ENCODE data around the gene MOGAT3. TPM values are rescaled to one million over a fixed set of nuclear protein-coding genes. Genes with fewer than 3 reads are reported as not detected.
A peak's percentile ranks its signal among the peaks of the same experiment; 100 is the strongest.

Gene MOGAT3
- total and polyA plus RNA-seq, 8 donors, result 1.7 to 2.3 TPM; not detected in 6

- no peak for TF ChIP-seq CTCF (IDR thresholded peaks at IDR 0.05)
- no peak for TF ChIP-seq POLR2AphosphoS5 (IDR thresholded peaks at IDR 0.05)
- no peak for TF ChIP-seq EP300 (IDR thresholded peaks at IDR 0.05)
- no peak for TF ChIP-seq POLR2A (IDR thresholded peaks at IDR 0.05)
- peak within 1 kb of the TSS; percentile 42 to 82 (median 63) for H3K27ac ChIP-seq
- H3K27me3 ChIP-seq, result no peaks in the 10 kb centered on the region
- peak within 1 kb of the TSS in 3 of 4 donors; percentile 12 to 22 (median 18) for H3K4me3 ChIP-seq
- peak in 1 of 2 donors; percentile 88 for DNase-seq
- intact Hi-C loops (cut with DNase I; ENCODE audit: low total_unique reads), result no loop called here
- peaks cover 14 to 86% (median 50%) of the 10 kb centered on the region in 4 donors for H3K4me1 ChIP-seq
- 56 to 68% (median 59%) methylated on average over 29 to 31 of the region's 31 CpGs for WGBS, 5 donors
- no peaks in the 10 kb centered on the region for H3K9me3 ChIP-seq
- peaks cover 18 to 56% (median 50%) of the 10 kb centered on the region in 4 donors for H3K36me3 ChIP-seq
These were observed 36.6 kb upstream of the MOGAT3 start, which contains the start of gene CLDN15 for GRCh38 chr7:101237206-101238067. CLDN15 (minus strand) TSS chr7:101237802; CDS start chr7:101237581, 221 bp downstream.

- H3K9me3 ChIP-seq, result no peaks in the 10 kb centered on the region
- H3K36me3 ChIP-seq, result peaks cover 18 to 56% (median 51%) of the 10 kb centered on the region in 4 donors
- no peak for TF ChIP-seq CTCF (IDR thresholded peaks at IDR 0.05)
- TF ChIP-seq POLR2AphosphoS5 (IDR thresholded peaks at IDR 0.05), result no peak
- no peak for TF ChIP-seq EP300 (IDR thresholded peaks at IDR 0.05)
- no peak for TF ChIP-seq POLR2A (IDR thresholded peaks at IDR 0.05)
- H3K4me1 ChIP-seq, result peaks cover 21 to 89% (median 57%) of the 10 kb centered on the region in 4 donors
- intact Hi-C loops (cut with DNase I; ENCODE audit: low total_unique reads), result no loop called here
- DNase-seq, result no peak
- peak overlapping the region in 1 of 4 donors; percentile 22 for H3K4me3 ChIP-seq
- WGBS, 5 donors, result 83 to 88% (median 85%) methylated on average over 15 to 21 of the region's 21 CpGs
- H3K27me3 ChIP-seq, result no peaks in the 10 kb centered on the region
- peak overlapping the region in 1 of 5 donors; percentile 63 for H3K27ac ChIP-seq
These were observed 35.5 kb upstream of the MOGAT3 start for GRCh38 chr7:101236292-101236835.

- H3K27ac ChIP-seq, result peak overlapping the region in 1 of 5 donors; percentile 8
- H3K36me3 ChIP-seq, result peaks cover 16 to 56% (median 45%) of the 10 kb centered on the region in 4 donors
- H3K4me1 ChIP-seq, result peaks cover 21 to 89% (median 59%) of the 10 kb centered on the region in 4 donors
- no peaks in the 10 kb centered on the region for H3K27me3 ChIP-seq
- TF ChIP-seq CTCF (IDR thresholded peaks at IDR 0.05), result no peak
- no peak overlapping the region for H3K4me3 ChIP-seq
- no peaks in the 10 kb centered on the region for H3K9me3 ChIP-seq
- intact Hi-C loops (cut with DNase I; ENCODE audit: low total_unique reads), result no loop called here
- WGBS, 5 donors, result 40 to 65% (median 59%) methylated on average over 2 to 9 of the region's 9 CpGs
- peak in 1 of 2 donors; percentile 60 for DNase-seq
These were observed 34.7 kb upstream of the MOGAT3 start for GRCh38 chr7:101235522-101235921.

GRCh38 chr7:101235050-101235449 lies 34.2 kb upstream of the MOGAT3 start:
- no peak for TF ChIP-seq POLR2A (IDR thresholded peaks at IDR 0.05)
- no peak for TF ChIP-seq EP300 (IDR thresholded peaks at IDR 0.05)
- TF ChIP-seq CTCF (IDR thresholded peaks at IDR 0.05), result peak in 1 of 7 experiments; percentile 14
- no peak for TF ChIP-seq POLR2AphosphoS5 (IDR thresholded peaks at IDR 0.05)
- H3K27me3 ChIP-seq, result no peaks in the 10 kb centered on the region
- H3K9me3 ChIP-seq, result no peaks in the 10 kb centered on the region
- peaks cover 11 to 52% (median 42%) of the 10 kb centered on the region in 4 donors for H3K36me3 ChIP-seq
- WGBS, 5 donors, result 37 to 70% (median 55%) methylated on average over 8 to 11 of the region's 11 CpGs
- intact Hi-C loops (cut with DNase I; ENCODE audit: low total_unique reads), result no loop called here
- H3K4me1 ChIP-seq, result peaks cover 21 to 87% (median 57%) of the 10 kb centered on the region in 4 donors
- DNase-seq, result peak in 1 of 2 donors; percentile 37
- H3K4me3 ChIP-seq, result no peak overlapping the region
- peak overlapping the region in 2 of 5 donors; percentile 7 to 8 for H3K27ac ChIP-seq

All from stomach (tissue), 9 donors.